HepG2 (cell line): ENCODE measurements around the gene CCDC170. TPM values are rescaled to one million over a fixed set of nuclear protein-coding genes. Genes with fewer than 3 reads are reported as not detected.

Experiments
- ATAC-seq: fragments of 200-7000 bp; cut with Tn5 transposase; 3 replicates; pipeline ENCODE4 v1.9.1; 2020; ENCODE audit warnings: mild to moderate bottlenecking, moderate library complexity
- BruUV-seq: library from RNA; stranded (reverse); fragments of 400-500 nt; replicated peaks from 2 replicates; lab custom pipeline; 2021; lab: Mats Ljungman, UMichigan
- CTCF ChIA-PET: fragments of 300-600 bp; formaldehyde crosslinking; extraction: SDS; loops from one replicate; lab custom pipeline; 2021; ENCODE audit warnings: low total read pairs, inconsistent platforms, low intra/inter-chr PET ratio; lab: Yijun Ruan, JAX
- POLR2A ChIA-PET: fragments of 350-600 bp; sonication (Branson Sonifier 250); formaldehyde crosslinking; loops from one replicate; lab custom pipeline; 2020; ENCODE audit warnings: antibody characterized with exemption, inconsistent platforms; lab: Yijun Ruan, JAX
- DNase-seq: peaks from one replicate; pipeline ENCODE4 v3.0.0-alpha.2; 2015; ENCODE audit warnings: low spot score
- FAIRE-seq: peaks from 3 replicates; lab custom pipeline; 2011; peaks lifted over from hg19 to GRCh38; lab: Jason Lieb, UNC
- H2AFZ ChIP-seq: one replicate; pipeline ENCODE4 v1.6.1; 2011; ENCODE audit warnings: low read length, inconsistent platforms
- H3K27ac ChIP-seq: fragments of 300-600 bp; 3 replicates; pipeline ENCODE4 v1.8.0; 2011; ENCODE audit warnings: mixed run types, mild to moderate bottlenecking, mixed read lengths, low read length, inconsistent platforms; ENCODE audit not compliant: insufficient read depth; ENCODE audit errors: extremely low read length
- H3K27me3 ChIP-seq, 2 experiments: fragments of 200-600 bp in 1 of 2; 2 replicates in 1 of 2; 3 replicates in 1 of 2; pipeline versions ENCODE4 v1.6.0 to v1.8.0; 2011; ENCODE audit warnings: low read length in 2 of 2, mild to moderate bottlenecking in 2 of 2, moderate library complexity in 2 of 2, inconsistent platforms in 1 of 2; ENCODE audit not compliant: insufficient read depth in 2 of 2, control insufficient read depth in 1 of 2
- H3K36me3 ChIP-seq, 2 experiments: fragments of 200-600 bp in 1 of 2; replicated peaks in 1 of 2; 2 replicates in 1 of 2; 3 replicates in 1 of 2; pipeline versions ENCODE4 v1.5.1 to v1.8.0; 2011; ENCODE audit warnings: low read length in 2 of 2, inconsistent platforms in 1 of 2; ENCODE audit not compliant: insufficient read depth in 2 of 2, control insufficient read depth in 1 of 2
- H3K4me1 ChIP-seq: 2 replicates; pipeline ENCODE4 v1.5.1; 2012; ENCODE audit warnings: low read length, inconsistent platforms; ENCODE audit not compliant: insufficient read depth
- H3K4me2 ChIP-seq: 2 replicates; pipeline ENCODE4 v1.6.0; 2011; ENCODE audit warnings: low read depth, low read length, inconsistent platforms
- H3K4me3 ChIP-seq, 3 experiments: fragments of 200-600 bp in 1 of 3; sonication (generic), shearing (Covaris generic) in 1 of 3; replicated peaks in 1 of 3; 2 replicates each; pipeline ENCODE4 v1.5.1; 2011 to 2016; ENCODE audit warnings: low read length in 3 of 3, inconsistent platforms in 2 of 3, low read depth in 2 of 3, mild to moderate bottlenecking in 2 of 3, control low read depth in 1 of 3, mixed read lengths in 1 of 3; ENCODE audit not compliant: insufficient read depth in 1 of 3
- H3K79me2 ChIP-seq: one replicate; pipeline ENCODE4 v1.6.1; 2011; ENCODE audit warnings: low read length, inconsistent platforms; ENCODE audit not compliant: insufficient read depth
- H3K9ac ChIP-seq: 2 replicates; pipeline ENCODE4 v1.6.0; 2011; ENCODE audit warnings: mild to moderate bottlenecking, low read depth, low read length, inconsistent platforms; ENCODE audit not compliant: insufficient read depth
- H3K9me3 ChIP-seq: 2 replicates; pipeline ENCODE4 v1.5.1; 2012; ENCODE audit warnings: mild to moderate bottlenecking, low read length
- H4K20me1 ChIP-seq: 2 replicates; pipeline ENCODE4 v1.6.0; 2011; ENCODE audit warnings: inconsistent platforms, mild to moderate bottlenecking, low read length, moderate library complexity; ENCODE audit not compliant: insufficient read depth
- ADNP ChIP-seq: sonication (generic); formaldehyde crosslinking; IDR thresholded peaks from 2 replicates; pipeline ENCODE4 v1.4.0; 2020; ENCODE audit warnings: missing genetic modification reagents
- ETV5 ChIP-seq: IDR thresholded peaks from 2 replicates; pipeline ENCODE4 v1.6.1; 2018; ENCODE audit warnings: missing biosample characterization, missing genetic modification reagents, inconsistent platforms, borderline replicate concordance
- GATAD2A ChIP-seq: IDR thresholded peaks from 2 replicates; pipeline ENCODE4 v1.6.1; 2016
- GTF2F1 ChIP-seq: fragments of 150-350 bp; IDR thresholded peaks from 2 replicates; pipeline ENCODE4 v1.6.1; 2014; ENCODE audit warnings: low read length
- GZF1 ChIP-seq: sonication (generic); formaldehyde crosslinking; IDR thresholded peaks from 2 replicates; pipeline ENCODE4 v1.5.1; 2020; ENCODE audit warnings: mild to moderate bottlenecking, missing genetic modification reagents
- SOX6 ChIP-seq, 2 experiments: fragments of 450-650 bp in 1 of 2; sonication (generic) in 1 of 2; formaldehyde crosslinking in 1 of 2; IDR thresholded peaks; 2 replicates each; pipeline versions ENCODE4 v1.4.0 to v1.6.1; 2017 to 2020; ENCODE audit warnings: antibody characterized with exemption in 1 of 2, mild to moderate bottlenecking in 1 of 2, missing genetic modification reagents in 1 of 2
- TBL1XR1 ChIP-seq: fragments of 150-350 bp; IDR thresholded peaks from 2 replicates; pipeline ENCODE4 v1.6.1; 2014; ENCODE audit warnings: borderline replicate concordance, low read length; ENCODE audit not compliant: partially characterized antibody
- TMF1 ChIP-seq: sonication (generic); formaldehyde crosslinking; IDR thresholded peaks from 2 replicates; pipeline ENCODE4 v1.8.1; 2022; ENCODE audit warnings: low read depth, missing genetic modification reagents
- ZNF224 ChIP-seq: sonication (generic); formaldehyde crosslinking; IDR thresholded peaks from 2 replicates; pipeline ENCODE4 v1.5.0; 2020; ENCODE audit warnings: mild to moderate bottlenecking, missing genetic modification reagents
- ZNF770 ChIP-seq: sonication (generic); formaldehyde crosslinking; IDR thresholded peaks from 2 replicates; pipeline ENCODE4 v1.5.0; 2020; ENCODE audit warnings: mild to moderate bottlenecking, missing genetic modification reagents
- WGBS: methylation state at CpG from one replicate; pipeline ENCODE4 v1.1.6; 2017; ENCODE audit warnings: low lambda C conversion rate; 5-methylcytosine and 5-hydroxymethylcytosine counted together
- in situ Hi-C: cut with HindIII; loops from 2 replicates; pipeline ENCODE4 v1.10.0; 2017; ENCODE audit warnings: low pct_unique_long_range_greater_than_20kb; ENCODE audit not compliant: extremely low pct_ligation_motif_present
- intact Hi-C: fragments of 100-400 bp; cut with micrococcal nuclease; formaldehyde crosslinking; loops from one replicate; pipeline ENCODE4 v1.10.0; 2022; ENCODE audit not compliant: unreplicated experiment
- polyA plus RNA-seq, 8 experiments: library from polyadenylated mRNA; depleted of rRNA in 3 of 8; stranded (reverse) in 7 of 8; unstranded in 1 of 8; fragments of >200 nt; fragmentation: Illumina TruSeq in 4 of 8; extraction: Trizol in 4 of 8; gene quantifications; 2 replicates each; pipeline versions ENCODE4 v1.2.1 to v1.2.3, GENCODE V29; 2011 to 2016; ENCODE audit warnings: low read depth in 4 of 8, missing spikeins in 1 of 8, mixed read lengths in 1 of 8; ENCODE audit not compliant: insufficient read depth in 1 of 8
- total RNA-seq, 5 experiments: library from RNA; depleted of rRNA; stranded (reverse); fragments of >200 nt; fragmentation: Illumina TruSeq; extraction: Trizol; gene quantifications; 2 replicates each; pipeline ENCODE4 v1.2.3, GENCODE V29; 2016; ENCODE audit warnings: low read depth in 1 of 5

Gene CCDC170
- total and polyA plus RNA-seq, 2 of the 13 experiments (the other 11 are each of a cell fraction or from before 2014, with no cell fraction given): 0.90 to 5.1 TPM

- no peak overlapping the region for H3K9ac ChIP-seq
- ChIA-PET POLR2A (interaction anchor here (0.6 to 1.2 kb wide), 2 partner anchors 19 to 226 kb away, joined by 3 to 4 read pairs; no protein-coding TSS in a partner anchor), CTCF (no interaction called here)
- H3K36me3 ChIP-seq: no peaks in the 10 kb centered on the region
- peak; percentile 43 for DNase-seq
- peak overlapping the region; percentile 37 for H3K4me2 ChIP-seq
- H2AFZ ChIP-seq: peak overlapping the region; percentile 7
- ATAC-seq: peak; percentile 54
- no peak for FAIRE-seq
- H3K4me3 ChIP-seq: no peak overlapping the region
- no peaks in the 10 kb centered on the region for H4K20me1 ChIP-seq
- no peaks in the 10 kb centered on the region for H3K79me2 ChIP-seq
- no TSS peak for BruUV-seq
- WGBS: 19% methylated on average over 4 of the region's 4 CpGs
- TF ChIP-seq GATAD2A (CRISPR knock-in tag) (0 out of 2 replicates have a peak, but pooled peaks have one; percentile 6), ETV5 (peak; percentile 12; the same call in 1 of the 2 replicates), ADNP (0 out of 2 replicates have a peak, but pooled peaks have one; percentile 39), GTF2F1 (no peak), SOX6 (IDR thresholded peaks at IDR 0.05) (no peak), SOX6 (CRISPR knock-in tag; IDR thresholded peaks at IDR 0.05) (peak; percentile 30; the same call in 1 of the 2 replicates), ZNF224 (CRISPR knock-in tag) (no peak), GZF1 (peak; percentile 96), TBL1XR1 (no peak), ZNF770 (CRISPR knock-in tag) (no peak), TMF1 (CRISPR knock-in tag) (no peak)
- H3K27me3 ChIP-seq: no peaks in the 10 kb centered on the region
- in situ Hi-C loops: no loop called here
- H3K4me1 ChIP-seq: peaks cover 39% of the 10 kb centered on the region
- 0 out of 2 replicates have a peak, but pooled peaks cover under 1% of the 10 kb centered on the region for H3K9me3 ChIP-seq
- intact Hi-C loops: no loop called here
- no peak overlapping the region for H3K27ac ChIP-seq
These were observed 156.0 kb downstream of the CCDC170 start for GRCh38 chr6:151649835-151650234.
